T-cell (primary cell): ENCODE measurements around the gene RAX2. TPM values are rescaled to one million over a fixed set of nuclear protein-coding genes. Genes with fewer than 3 reads are reported as not detected.
A peak's percentile ranks its signal among the peaks of the same experiment; 100 is the strongest.

Experiments
- ATAC-seq, 4 experiments: fragments of 200-7000 bp in 3 of 4; fragments of 150-1000 bp in 1 of 4; cut with Tn5 transposase; replicated peaks in 1 of 4; 1 replicate in 3 of 4; 2 replicates in 1 of 4; pipeline ENCODE4 v1.10.0; 2021; ENCODE audit warnings: moderate library complexity in 3 of 4, mild to moderate bottlenecking in 2 of 4, moderate number of reproducible peaks in 1 of 4
- CTCF ChIA-PET, 2 donors: fragments of 300-600 bp; sonication (Branson Sonifier 250); formaldehyde crosslinking; loops; one replicate each; lab custom pipeline; 2022; ENCODE audit warnings: antibody characterized with exemption in 2 of 2; lab: Charles Lee
- POLR2A ChIA-PET, 2 donors: fragments of 300-600 bp; sonication (Branson Sonifier 250); formaldehyde crosslinking; loops; one replicate each; lab custom pipeline; 2022; ENCODE audit warnings: antibody characterized with exemption in 2 of 2; lab: Charles Lee
- DNase-seq, 35 experiments: peaks; one replicate each; pipeline versions ENCODE4 v3.0.0 to v3.0.0-alpha.2; 2013 to 2023
- H3K27ac ChIP-seq: one replicate; pipeline ENCODE4 v1.5.1; 2013; ENCODE audit warnings: low read length
- H3K27me3 ChIP-seq, 2 experiments: replicated peaks in 1 of 2; 1 replicate in 1 of 2; 2 replicates in 1 of 2; pipeline versions ENCODE4 v1.6.1 to v1.7.0; 2013; ENCODE audit warnings: low read length in 1 of 2, mixed read lengths in 1 of 2; ENCODE audit not compliant: control insufficient read depth in 2 of 2, insufficient read depth in 2 of 2; ENCODE audit errors: extremely low read depth in 1 of 2
- H3K36me3 ChIP-seq, 2 donors: 1 replicate in 1 of 2; 2 replicates in 1 of 2; pipeline versions ENCODE4 v1.6.1 to v1.7.0; 2013; ENCODE audit warnings: low read length in 1 of 2; ENCODE audit not compliant: control insufficient read depth in 2 of 2, insufficient read depth in 1 of 2; ENCODE audit errors: extremely low read depth in 1 of 2
- H3K4me1 ChIP-seq, 2 experiments: 1 replicate in 1 of 2; 2 replicates in 1 of 2; pipeline versions ENCODE4 v1.6.1 to v1.7.0; 2013; ENCODE audit warnings: low read length in 2 of 2, mixed read lengths in 1 of 2; ENCODE audit not compliant: insufficient read depth in 2 of 2, control insufficient read depth in 1 of 2; ENCODE audit errors: extremely low read depth in 1 of 2
- H3K4me3 ChIP-seq, 2 donors: 1 replicate in 1 of 2; 2 replicates in 1 of 2; pipeline versions ENCODE4 v1.5.1 to v1.7.0; 2013; ENCODE audit warnings: mild to moderate bottlenecking in 2 of 2, low read length in 1 of 2, moderate library complexity in 1 of 2; ENCODE audit not compliant: control insufficient read depth in 1 of 2; ENCODE audit errors: extremely low read depth in 1 of 2
- H3K9me3 ChIP-seq: 2 replicates; pipeline ENCODE4 v1.7.0; 2013
- H3K27ac Mint-ChIP-seq, 2 donors: one replicate each; pipeline ENCODE4 v1.8.0; 2020 to 2021; ENCODE audit warnings: mild to moderate bottlenecking in 2 of 2, mixed read lengths in 2 of 2
- H3K27me3 Mint-ChIP-seq, 2 donors: one replicate each; pipeline ENCODE4 v1.8.0; 2021 to 2022; ENCODE audit warnings: mixed read lengths in 2 of 2
- H3K36me3 Mint-ChIP-seq: one replicate; pipeline ENCODE4 v1.8.0; 2021; ENCODE audit warnings: mixed read lengths
- H3K4me1 Mint-ChIP-seq, 3 donors: one replicate each; pipeline ENCODE4 v1.8.0; 2020 to 2022; ENCODE audit warnings: mixed read lengths in 3 of 3, mild to moderate bottlenecking in 1 of 3
- H3K4me3 Mint-ChIP-seq, 3 donors: one replicate each; pipeline ENCODE4 v1.8.0; 2020 to 2022; ENCODE audit warnings: mild to moderate bottlenecking in 3 of 3, mixed read lengths in 3 of 3, moderate library complexity in 3 of 3
- H3K9me3 Mint-ChIP-seq, 3 donors: one replicate each; pipeline ENCODE4 v1.8.0; 2020 to 2022; ENCODE audit warnings: mixed read lengths in 3 of 3
- WGBS: methylation state at CpG from one replicate; pipeline ENCODE4 v1.1.5; 2013; ENCODE audit warnings: missing lambda C conversion rate; ENCODE audit not compliant: insufficient coverage; 5-methylcytosine and 5-hydroxymethylcytosine counted together
- total RNA-seq, 35 experiments: library from RNA in 6 of 35; stranded (reverse) in 6 of 35; fragments of 120-200 nt in 1 of 35; gene quantifications; one replicate each; pipeline versions ENCODE4 v1.2.1 to v1.2.4 and lab custom pipeline; 2013 to 2026

Gene RAX2
- total RNA-seq (not detected), total RNA-seq (lab: John Stamatoyannopoulos, UW) (0 to 0.17 (median 0) reads per million in 29 experiments)
- total RNA-seq (2013), result not detected

DNA sequence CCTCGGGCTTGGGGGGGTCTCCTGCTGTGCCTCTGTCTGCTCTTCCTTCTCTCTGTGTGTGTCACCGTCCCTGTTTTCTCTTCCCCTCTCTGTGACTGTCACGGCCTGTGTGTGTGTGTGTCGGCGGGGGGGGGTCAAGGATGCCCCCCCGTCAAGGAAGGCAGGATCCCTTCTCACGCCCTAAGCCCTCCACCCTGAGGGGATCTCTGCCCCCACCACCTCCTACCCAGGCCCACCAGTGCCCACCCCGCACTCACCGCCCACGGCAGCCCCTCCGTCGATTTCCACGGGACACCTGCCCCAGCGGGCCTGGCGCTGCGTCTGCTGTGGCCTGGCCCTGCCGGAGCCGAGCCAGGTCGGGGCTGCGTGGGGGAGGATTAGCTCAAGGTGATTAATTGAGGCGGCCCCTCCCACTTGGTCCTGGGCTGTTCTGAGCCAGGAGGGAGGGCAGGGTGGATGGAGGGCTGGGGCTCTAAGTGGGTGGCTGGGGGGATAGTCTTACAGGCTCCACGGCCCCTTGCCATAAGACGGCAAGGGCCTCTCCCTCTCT lies at the start of gene RAX2:
Gene RAX2 (minus strand): TSS at position 323 of the 550 bp plus-strand sequence. CDS start 486 bp downstream, outside the sequence.
- H3K9me3 Mint-ChIP-seq, result no peaks in the 10 kb centered on the region
- DNase-seq, result no peak
- CTCF ChIA-PET, result no interaction called here

DNA sequence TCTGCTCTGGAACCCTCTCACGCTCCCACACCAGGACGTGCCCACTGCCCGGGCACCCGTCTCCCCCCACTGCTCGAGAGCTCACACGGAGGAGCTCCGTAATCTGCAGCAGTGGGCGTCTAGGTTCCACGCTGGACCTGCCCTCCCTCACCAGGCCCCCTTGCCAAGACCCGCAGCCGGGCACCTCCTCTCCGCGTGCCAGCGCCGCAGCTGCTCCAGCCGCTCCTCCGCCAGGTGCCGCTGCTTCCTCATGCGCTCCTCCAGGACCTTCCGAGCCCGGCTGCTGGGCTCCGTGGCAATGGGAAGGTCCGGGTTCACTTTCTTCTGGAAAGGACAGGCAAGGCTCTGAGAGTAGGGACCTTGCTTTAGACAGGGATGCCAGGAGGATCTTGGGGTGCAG lies 49.1 kb upstream of the RAX2 start:
- Histone ChIP-seq H3K4me3 (no peak overlapping the region), H3K27me3 (peaks cover 0 to 8% of the 10 kb centered on the region in 2 experiments), H3K27ac (no peak overlapping the region), H3K9me3 (no peaks in the 10 kb centered on the region), H3K4me1 (peaks cover 10 to 51% of the 10 kb centered on the region in 2 experiments), H3K36me3 (no peaks in the 10 kb centered on the region)
- no peaks in the 10 kb centered on the region for H3K9me3 Mint-ChIP-seq
- POLR2A ChIA-PET, result no interaction called here
- CTCF ChIA-PET, result no interaction called here
- no peaks in the 10 kb centered on the region for H3K27me3 Mint-ChIP-seq
- 94% methylated on average over 16 of the region's 23 CpGs for WGBS
- peak overlapping the region in 1 of 3 donors; percentile 46 for H3K4me3 Mint-ChIP-seq
- peaks cover 17 to 19% (median 19%) of the 10 kb centered on the region in 3 donors for H3K4me1 Mint-ChIP-seq
- no peak overlapping the region for H3K27ac Mint-ChIP-seq
- DNase-seq (no peak), ATAC-seq (no peak)
- no peaks in the 10 kb centered on the region for H3K36me3 Mint-ChIP-seq

More for the DNA sequence above, at the start of gene RAX2:
- H3K9me3 ChIP-seq, result no peaks in the 10 kb centered on the region
- H3K4me3 Mint-ChIP-seq, result no peak within 1 kb of the TSS
- H3K4me1 ChIP-seq, result peaks cover 0 to 3% of the 10 kb centered on the region in 2 experiments
- no peak within 1 kb of the TSS for H3K4me3 ChIP-seq
- H3K27me3 Mint-ChIP-seq, result no peaks in the 10 kb centered on the region
- POLR2A ChIA-PET, result interaction anchor here in 1 of 2 donors (0.5 kb wide), 1 partner anchor 23 kb away, joined by 5 read pairs; no protein-coding TSS in a partner anchor
- 67% methylated on average over 5 of the region's 23 CpGs for WGBS
- H3K36me3 ChIP-seq, result peaks cover 12 to 23% of the 10 kb centered on the region in 2 donors
- H3K4me1 Mint-ChIP-seq, result peaks cover 2 to 7% (median 3%) of the 10 kb centered on the region in 3 donors
- no peak within 1 kb of the TSS for H3K27ac Mint-ChIP-seq
- H3K27me3 ChIP-seq, result no peaks in the 10 kb centered on the region
- H3K36me3 Mint-ChIP-seq, result peaks cover 9% of the 10 kb centered on the region
- H3K27ac ChIP-seq, result no peak within 1 kb of the TSS
- no peak for ATAC-seq

DNA sequence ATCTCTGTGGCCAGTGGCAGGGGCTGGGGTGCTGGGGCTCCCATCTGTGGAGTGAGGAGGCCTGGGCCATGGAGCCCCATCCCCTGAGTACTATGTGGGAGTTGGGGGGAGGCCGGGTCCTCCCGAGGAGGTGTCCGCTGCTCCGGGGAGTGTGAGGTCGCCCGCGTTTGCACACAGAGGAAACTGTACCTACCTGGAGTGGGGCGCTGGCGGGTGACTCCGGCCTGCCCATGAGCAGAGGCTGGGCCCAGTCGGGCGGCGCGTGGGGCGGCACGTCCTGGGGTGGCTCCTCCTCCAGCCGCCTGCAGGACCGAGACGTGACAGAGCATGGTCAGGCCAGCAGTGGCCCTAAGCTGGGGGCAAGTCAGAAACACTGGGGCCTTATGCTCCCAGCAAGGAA lies 48.0 kb upstream of the RAX2 start:
- H3K4me1 ChIP-seq, result peaks cover 14 to 59% of the 10 kb centered on the region in 2 experiments
- no peaks in the 10 kb centered on the region for H3K36me3 Mint-ChIP-seq
- ChIA-PET POLR2A (no interaction called here), CTCF (no interaction called here)
- H3K9me3 ChIP-seq, result no peaks in the 10 kb centered on the region
- H3K4me1 Mint-ChIP-seq, result peaks cover 21 to 23% (median 23%) of the 10 kb centered on the region in 3 donors
- WGBS, result 93% methylated on average over 17 of the region's 19 CpGs
- H3K4me3 Mint-ChIP-seq, result no peak overlapping the region
- H3K27ac ChIP-seq, result no peak overlapping the region
- no peak overlapping the region for H3K4me3 ChIP-seq
- H3K27me3 Mint-ChIP-seq, result no peaks in the 10 kb centered on the region
- H3K9me3 Mint-ChIP-seq, result no peaks in the 10 kb centered on the region
- peaks cover 0 to 5% of the 10 kb centered on the region in 2 experiments for H3K27me3 ChIP-seq
- DNase-seq (no peak), ATAC-seq (no peak)
- no peak overlapping the region for H3K27ac Mint-ChIP-seq
- no peaks in the 10 kb centered on the region for H3K36me3 ChIP-seq

DNA sequence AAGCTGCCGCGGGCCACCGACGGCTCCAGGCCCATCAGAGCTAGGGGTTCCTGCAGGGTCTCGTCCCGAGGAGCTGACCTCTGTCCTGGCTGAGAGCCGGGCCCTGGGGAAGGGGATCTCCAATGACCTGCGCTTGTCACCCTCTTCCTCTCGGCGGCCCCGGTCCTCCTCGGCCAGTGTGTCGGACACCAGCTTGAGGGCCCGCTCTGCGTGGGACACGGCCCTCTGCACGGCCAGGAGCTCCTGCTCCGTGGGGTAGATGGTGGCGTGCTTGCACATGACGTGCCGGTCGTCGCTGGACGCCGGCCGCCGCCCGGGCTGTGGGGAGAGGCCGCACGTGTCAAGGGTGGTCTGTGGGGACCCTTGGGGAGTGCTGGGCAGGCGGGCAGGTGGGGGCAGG lies 46.9 kb upstream of the RAX2 start:
- no peak overlapping the region for H3K27ac Mint-ChIP-seq
- CTCF ChIA-PET, result interaction anchor here in 1 of 2 donors (0.5 to 1.0 kb wide), 2 partner anchors 39 to 268 kb away, joined by 3 read pairs; no protein-coding TSS in a partner anchor

DNA sequence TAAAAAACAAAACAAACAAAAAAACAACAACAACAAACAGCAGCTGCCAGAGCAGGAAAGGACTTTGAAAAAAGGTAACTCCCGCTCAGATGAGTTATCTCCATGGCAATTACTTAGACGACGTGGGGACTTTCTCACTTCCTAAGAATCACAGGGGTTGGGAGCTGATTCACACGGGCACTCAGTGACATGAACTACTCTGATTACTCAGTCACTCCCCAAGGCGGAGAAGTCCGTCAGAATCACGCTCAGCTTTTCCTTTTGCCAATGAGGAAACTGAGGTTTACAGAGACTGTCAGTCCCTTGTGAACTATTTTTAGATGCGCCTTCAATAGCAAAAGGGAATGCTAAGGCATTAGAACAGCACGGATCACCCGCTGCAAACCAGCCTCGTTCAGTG lies 46.4 kb upstream of the RAX2 start:
- Histone ChIP-seq H3K9me3 (no peaks in the 10 kb centered on the region), H3K27me3 (peaks cover 0 to 4% of the 10 kb centered on the region in 2 experiments), H3K36me3 (no peaks in the 10 kb centered on the region), H3K27ac (no peak overlapping the region), H3K4me1 (peaks cover 29 to 74% of the 10 kb centered on the region in 2 experiments), H3K4me3 (no peak overlapping the region)
- ChIA-PET POLR2A (no interaction called here), CTCF (interaction anchor here in 1 of 2 donors (0.5 kb wide), 1 partner anchor 268 kb away, joined by 3 read pairs; no protein-coding TSS in a partner anchor)
- Mint-ChIP-seq H3K27ac (no peak overlapping the region), H3K4me3 (peak overlapping the region in 1 of 3 donors; percentile 50), H3K36me3 (no peaks in the 10 kb centered on the region), H3K27me3 (no peaks in the 10 kb centered on the region), H3K4me1 (peaks cover 37 to 39% (median 39%) of the 10 kb centered on the region in 3 donors), H3K9me3 (no peaks in the 10 kb centered on the region)
- DNase-seq (no peak), ATAC-seq (no peak)
- WGBS, result 44% methylated on average over 11 of the region's 11 CpGs

More for the DNA sequence above, 46.9 kb upstream of the RAX2 start:
- no peak overlapping the region for H3K4me3 ChIP-seq
- H3K9me3 ChIP-seq, result no peaks in the 10 kb centered on the region
- POLR2A ChIA-PET, result no interaction called here
- H3K9me3 Mint-ChIP-seq, result no peaks in the 10 kb centered on the region
- DNase-seq, result no peak
- no peak for ATAC-seq
- 87% methylated on average over 31 of the region's 31 CpGs for WGBS
- peak overlapping the region in 1 of 3 donors; percentile 50 for H3K4me3 Mint-ChIP-seq
- no peaks in the 10 kb centered on the region for H3K36me3 Mint-ChIP-seq
- H3K27me3 Mint-ChIP-seq, result no peaks in the 10 kb centered on the region
- peaks cover 25 to 69% of the 10 kb centered on the region in 2 experiments for H3K4me1 ChIP-seq
- H3K36me3 ChIP-seq, result no peaks in the 10 kb centered on the region
- H3K4me1 Mint-ChIP-seq, result peaks cover 32 to 34% (median 34%) of the 10 kb centered on the region in 3 donors
- peaks cover 0 to 5% of the 10 kb centered on the region in 2 experiments for H3K27me3 ChIP-seq
- H3K27ac ChIP-seq, result no peak overlapping the region

DNA sequence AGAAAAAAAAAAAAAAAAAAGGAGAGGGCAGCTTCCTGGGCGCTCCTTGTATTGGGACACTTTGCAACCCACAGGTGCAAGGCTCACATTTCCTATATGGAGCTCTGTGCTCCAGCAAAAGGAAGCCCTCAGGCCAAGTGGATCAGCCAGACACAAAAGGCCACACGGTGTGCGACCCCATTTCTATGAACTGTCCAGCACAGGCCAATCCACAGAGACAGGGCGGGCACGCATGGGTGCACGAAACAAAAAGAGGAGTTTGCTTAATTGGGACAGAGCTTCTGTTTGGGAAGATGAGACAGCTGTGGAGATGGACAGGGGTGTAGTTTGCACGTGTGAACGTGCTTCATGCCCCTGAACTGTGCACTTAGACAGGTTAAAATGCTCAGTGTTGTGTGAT lies 45.7 kb upstream of the RAX2 start:
- WGBS, result 86% methylated on average over 6 of the region's 8 CpGs
- ChIA-PET CTCF (no interaction called here), POLR2A (interaction anchor here (0.6 to 0.7 kb wide), 2 partner anchors 37 to 1378 kb away, joined by 5 to 8 read pairs; no protein-coding TSS in a partner anchor)
- DNase-seq (no peak), ATAC-seq (no peak)
- Histone ChIP-seq H3K9me3 (no peaks in the 10 kb centered on the region), H3K4me1 (peaks cover 36 to 80% of the 10 kb centered on the region in 2 experiments), H3K4me3 (no peak overlapping the region), H3K27ac (no peak overlapping the region), H3K27me3 (no peaks in the 10 kb centered on the region), H3K36me3 (no peaks in the 10 kb centered on the region)
- Mint-ChIP-seq H3K4me3 (peak overlapping the region in 1 of 3 donors; percentile 50), H3K27me3 (no peaks in the 10 kb centered on the region), H3K4me1 (peaks cover 44 to 46% (median 46%) of the 10 kb centered on the region in 3 donors), H3K9me3 (no peaks in the 10 kb centered on the region), H3K36me3 (no peaks in the 10 kb centered on the region), H3K27ac (peak overlapping the region in 1 of 2 donors; percentile 49)
